GM19463 (cell line): ENCODE data around the gene CTSG.
A peak's percentile ranks its signal among the peaks of the same experiment; 100 is the strongest.
"Not testable (repeated sequence)": the region's sequence is repeated elsewhere in the genome, so short reads cannot be mapped to it uniquely, and the experiment has no call there.

Experiments used
- ATAC-seq: cut with Tn5 transposase; IDR thresholded peaks from one replicate; pipeline ENCODE4 v1.9.1; 2021; ENCODE audit warnings: mild to moderate bottlenecking, moderate library complexity; ENCODE audit not compliant: unreplicated experiment

The CTSG gene

GRCh38 chr14:24576182-24576581 lies at the start of gene CTSG:
Gene CTSG, minus strand, starts transcription at chr14:24576250. Its CDS starts 27 bp downstream, at chr14:24576223.
- ATAC-seq = no peak

GRCh38 chr14:24613747-24614146 lies 37.7 kb upstream of the CTSG start:
- ATAC-seq = no peak

DNA sequence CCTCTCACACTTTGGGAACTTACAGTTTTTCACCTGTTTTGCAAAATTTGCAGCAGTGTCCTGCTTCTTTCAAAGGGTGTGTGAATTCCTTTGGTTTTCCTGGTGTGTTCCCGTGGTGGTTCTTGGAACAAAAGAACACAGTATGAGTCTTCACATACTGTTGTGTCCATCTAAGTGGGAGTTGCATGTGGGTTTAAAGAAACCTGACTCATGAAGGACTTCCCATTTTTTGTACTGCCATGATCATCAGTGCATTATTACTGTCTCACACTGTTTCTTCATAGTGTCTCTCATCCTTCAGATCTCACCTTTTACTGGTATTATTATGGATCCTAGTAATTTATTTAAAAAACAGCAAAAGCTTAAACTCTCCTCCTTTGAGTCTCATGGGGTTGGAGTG lies 37.2 kb upstream of the CTSG start:
- no peak for ATAC-seq

- no peak for ATAC-seq
Measured at GRCh38 chr14:24612196-24612595, 36.1 kb upstream of the CTSG start.

DNA sequence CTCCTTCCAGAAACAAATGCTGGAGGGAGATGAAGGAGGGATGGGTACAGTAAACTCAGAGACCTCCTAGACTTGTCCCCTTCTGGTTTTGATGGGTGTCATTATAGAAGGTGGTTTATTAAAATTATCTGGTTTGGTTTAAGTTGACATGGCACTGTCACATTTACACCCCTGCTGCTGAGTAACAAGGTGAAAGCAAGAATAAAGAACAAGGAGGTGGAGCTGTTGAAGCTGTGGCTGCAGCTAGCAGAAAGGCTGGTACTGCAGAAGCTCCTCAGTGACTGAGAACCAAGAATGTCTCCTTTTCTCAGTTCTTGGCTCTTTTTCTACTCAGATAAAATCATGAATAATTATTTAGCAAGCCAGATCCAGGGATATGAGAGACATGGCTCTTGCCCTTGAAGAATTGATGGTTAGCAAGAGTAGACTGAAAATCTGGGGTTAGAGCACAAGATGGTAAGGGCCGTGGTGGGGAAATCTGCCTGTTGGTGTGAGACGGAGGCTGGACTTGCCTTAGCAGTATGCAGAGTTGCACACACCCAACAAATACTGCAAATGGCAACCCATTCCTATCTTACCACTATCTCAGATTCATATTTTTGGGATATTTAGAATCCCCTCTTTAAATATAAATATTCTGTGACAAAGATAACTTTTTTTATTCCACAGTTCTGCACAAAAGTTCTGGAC lies 33.8 kb upstream of the CTSG start, which contains the start of gene GZMH:
GZMH (minus strand) TSS at position 31 of the 690 bp plus-strand sequence. CDS start 72 bp downstream, outside the sequence.
- peak; percentile 37 for ATAC-seq

DNA sequence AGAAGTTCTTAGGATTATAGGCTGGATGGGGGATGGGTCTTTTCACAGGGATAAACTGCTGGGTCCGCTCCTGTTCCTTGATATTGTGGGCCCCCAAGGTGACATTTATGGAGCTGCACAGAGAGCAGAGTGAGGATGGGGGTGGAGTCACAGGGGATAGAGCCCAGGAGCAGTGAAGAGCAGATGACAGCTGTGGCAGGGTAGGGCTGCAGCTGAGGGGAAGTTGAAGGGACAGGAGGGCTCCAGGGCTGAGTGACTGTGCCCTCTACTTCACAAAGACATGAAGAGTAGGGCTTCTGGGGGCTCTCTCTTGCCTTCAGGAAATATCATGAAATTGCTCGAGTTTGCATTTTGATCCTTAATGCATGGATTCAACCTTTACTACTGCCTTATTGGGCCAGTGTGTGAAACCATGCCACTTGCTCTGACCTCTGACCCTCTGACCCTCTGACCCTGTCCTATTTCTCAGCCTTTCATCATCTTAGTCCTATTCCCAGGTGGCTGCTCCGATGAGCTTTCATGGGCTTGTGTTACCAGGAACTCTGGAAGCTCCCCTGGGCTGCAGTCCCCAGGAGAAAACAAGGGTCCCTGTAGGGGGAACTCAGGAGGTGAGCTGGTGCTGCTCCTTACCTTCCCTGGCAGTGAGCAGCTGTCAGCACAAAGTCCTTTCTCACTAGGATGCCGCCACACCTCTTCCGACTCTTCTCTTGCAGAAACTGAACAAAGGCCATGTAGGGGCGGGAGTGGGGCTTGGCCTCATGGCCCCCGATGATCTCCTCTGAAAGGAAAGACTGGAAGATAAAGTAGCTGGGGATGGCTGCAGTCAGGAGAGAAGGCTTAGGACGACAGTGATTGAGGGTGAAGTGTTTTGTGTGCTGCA lies 31.8 kb upstream of the CTSG start:
- no peak for ATAC-seq

GRCh38 chr14:24607081-24607480 lies 31.0 kb upstream of the CTSG start:
- no peak for ATAC-seq

GRCh38 chr14:24606297-24606696 lies 30.2 kb upstream of the CTSG start:
- no peak for ATAC-seq

- peak; percentile 87 for ATAC-seq
Measured at GRCh38 chr14:24605435-24606190, 29.6 kb upstream of the CTSG start.

GRCh38 chr14:24597403-24597802 lies 21.4 kb upstream of the CTSG start:
- no peak for ATAC-seq

GRCh38 chr14:24595073-24595808 lies 19.2 kb upstream of the CTSG start:
- no peak for ATAC-seq

DNA sequence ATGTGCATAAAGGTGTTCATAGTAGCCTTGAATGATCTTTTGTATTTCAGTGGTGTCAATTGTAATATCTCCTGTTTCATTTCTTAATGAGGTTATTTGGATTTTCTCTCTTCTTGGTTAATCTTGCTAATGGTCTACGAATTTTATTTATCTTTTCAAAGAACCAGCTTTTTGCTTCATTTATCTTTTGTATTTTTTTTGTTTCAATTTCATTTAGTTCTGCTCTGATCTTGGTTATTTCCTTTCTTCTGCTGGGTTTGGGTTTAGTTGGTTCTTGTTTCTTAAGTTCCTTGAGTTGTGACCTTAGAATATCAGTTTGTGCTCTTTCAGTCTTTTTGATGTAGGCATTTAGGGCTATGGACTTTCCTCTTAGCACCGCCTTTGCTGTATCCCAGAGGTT lies 15.0 kb upstream of the CTSG start:
- not testable (repeated sequence) for ATAC-seq

- ATAC-seq = not testable (repeated sequence)
Measured at GRCh38 chr14:24584402-24584801, 8.4 kb upstream of the CTSG start.

DNA sequence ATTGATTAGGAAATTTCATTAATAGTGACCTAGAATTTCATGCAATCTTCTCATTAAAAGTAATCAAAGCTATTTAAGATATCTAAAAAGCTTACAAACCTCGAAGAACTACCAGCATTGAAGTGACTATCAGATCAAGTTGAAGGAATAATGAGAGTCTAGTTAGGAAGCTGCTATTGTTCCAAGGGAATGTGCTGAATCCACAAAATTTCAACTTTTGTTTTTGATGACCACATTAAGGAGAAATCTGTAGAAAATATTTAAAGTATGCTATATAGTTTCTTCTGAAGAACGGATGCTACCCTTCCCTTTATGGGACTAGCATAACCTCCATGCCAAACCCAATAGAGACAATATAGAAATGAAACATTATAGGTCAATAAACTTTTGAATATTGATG lies 2.5 kb upstream of the CTSG start:
- ATAC-seq = no peak

GRCh38 chr14:24576771-24577170 lies 721 bp upstream of the CTSG start:
- ATAC-seq = no peak

DNA sequence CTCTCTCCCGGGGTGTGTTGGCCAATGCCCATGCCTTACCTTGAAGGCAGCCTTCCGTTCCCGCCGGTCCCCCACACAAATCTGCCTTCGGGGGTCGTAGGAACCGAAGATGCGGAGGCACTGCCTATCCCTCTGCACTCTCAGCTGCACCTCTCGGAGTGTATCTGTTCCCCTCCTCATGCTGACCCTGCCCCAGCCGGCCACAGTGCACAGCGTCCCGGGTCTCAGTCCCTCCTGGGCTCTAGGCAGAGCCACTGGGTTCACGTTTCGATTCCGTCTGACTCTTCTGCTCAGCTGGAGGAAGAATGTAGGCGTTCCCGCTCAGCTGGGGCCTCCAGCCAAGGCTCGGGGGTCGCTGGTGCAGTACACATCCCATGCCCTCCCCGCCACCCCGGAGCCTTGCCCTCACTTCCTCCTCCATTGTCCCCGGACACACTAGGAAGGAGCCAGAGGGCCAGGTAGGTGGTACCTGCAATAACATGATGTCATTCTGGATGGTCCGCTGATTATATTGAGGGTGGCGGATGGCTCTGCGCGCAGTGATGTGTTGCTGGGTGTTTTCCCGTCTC lies 1.8 kb downstream of the CTSG start:
- no peak for ATAC-seq

GRCh38 chr14:24566318-24566717 lies 9.7 kb downstream of the CTSG start:
- ATAC-seq = no peak

- no peak for ATAC-seq
Measured at GRCh38 chr14:24565766-24566165, 10.3 kb downstream of the CTSG start.

DNA sequence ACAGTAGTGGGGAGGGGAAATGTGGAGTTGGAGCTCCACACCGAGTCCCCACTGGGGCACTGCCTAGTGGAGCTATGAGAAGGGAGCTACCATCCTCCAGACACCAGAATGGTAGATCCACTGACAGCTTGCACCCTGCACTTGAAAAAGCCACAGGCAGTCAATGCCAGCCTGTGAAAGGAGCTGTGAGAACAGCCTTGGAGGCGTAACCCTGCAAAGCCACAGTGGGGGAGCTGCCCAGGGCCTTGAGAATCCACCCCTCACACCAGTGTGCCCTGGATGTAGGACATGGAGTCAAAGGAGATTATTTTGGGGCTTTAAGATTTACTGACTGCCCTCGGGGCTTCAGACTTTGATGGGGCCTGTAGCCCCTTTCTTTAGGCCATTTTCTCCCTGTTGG lies 12.5 kb downstream of the CTSG start:
- no peak for ATAC-seq

DNA sequence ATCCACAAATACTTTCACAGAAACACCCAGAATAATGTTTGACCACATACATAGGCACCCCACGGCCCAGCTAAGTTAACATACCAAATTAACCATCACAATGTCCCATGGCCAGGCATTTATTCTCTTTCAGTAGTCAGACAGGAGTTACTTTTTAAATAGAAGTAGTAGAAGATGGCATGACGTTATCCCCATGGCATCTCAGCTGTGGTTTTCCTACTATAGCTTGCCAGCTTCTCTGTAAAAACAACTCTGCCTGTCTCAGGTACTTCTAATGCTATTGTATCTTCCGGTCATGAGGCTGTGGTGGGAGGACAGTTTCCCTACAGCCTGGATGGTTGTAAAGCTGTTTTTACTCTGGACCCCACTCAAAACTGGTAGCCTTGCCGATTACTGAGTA lies 19.3 kb downstream of the CTSG start:
- ATAC-seq = no peak
